ENCODE data around the gene TM4SF18.

TM4SF18 gene

GRCh38 chr3:149377408-149378364, 44.2 kb upstream of the TM4SF18 start, which contains the start of gene TM4SF1:
Gene TM4SF1, minus strand, starts transcription at chr3:149377649. Its CDS starts 102 bp downstream, at chr3:149377547.
- peak; percentile 16 for TF ChIP-seq CTCF (conservative IDR thresholded peaks at IDR 0.05; ENCODE audit: low read depth, low read length)
- peak within 1 kb of the TSS; percentile 63 for H3K4me3 ChIP-seq (ENCODE audit: low read depth, low read length)
- DNase-seq (ENCODE audit: low read depth): peak; percentile 88

GRCh38 chr3:149376718-149377407, 43.4 kb upstream of the TM4SF18 start:
- TF ChIP-seq CTCF (conservative IDR thresholded peaks at IDR 0.05; ENCODE audit: low read depth, low read length): no peak
- peak overlapping the region; percentile 63 for H3K4me3 ChIP-seq (ENCODE audit: low read depth, low read length)
- peak; percentile 56 for DNase-seq (ENCODE audit: low read depth)

GRCh38 chr3:149375501-149376196, 42.2 kb upstream of the TM4SF18 start:
- peak overlapping the region; percentile 63 for H3K4me3 ChIP-seq (ENCODE audit: low read depth, low read length)
- peak; percentile 3 for TF ChIP-seq CTCF (conservative IDR thresholded peaks at IDR 0.05; ENCODE audit: low read depth, low read length)

GRCh38 chr3:149374793-149375500, 41.5 kb upstream of the TM4SF18 start:
- H3K4me3 ChIP-seq (ENCODE audit: low read depth, low read length): peak overlapping the region; percentile 63
- no peak for DNase-seq (ENCODE audit: low read depth)
- no peak for TF ChIP-seq CTCF (conservative IDR thresholded peaks at IDR 0.05; ENCODE audit: low read depth, low read length)

More at GRCh38 chr3:149375501-149376196, 42.2 kb upstream of the TM4SF18 start:
- DNase-seq (ENCODE audit: low read depth): no peak

- TF ChIP-seq CTCF (conservative IDR thresholded peaks at IDR 0.05; ENCODE audit: low read depth, low read length): no peak
- H3K4me3 ChIP-seq (ENCODE audit: low read depth, low read length): no peak overlapping the region
- DNase-seq (ENCODE audit: low read depth): no peak
Observed at GRCh38 chr3:149374391-149374790, 41.0 kb upstream of the TM4SF18 start.

Measured in choroid plexus epithelial cell (primary cell).